Stimulated activated CD8-positive, alpha-beta memory T cell treated with anti-CD3 and anti-CD28 coated beads, Interleukin-4, amount 100 ng/mL, for 4 hours (primary cell): ENCODE measurements around the gene TMEM109.
"Not testable (repeated sequence)": the region's sequence is repeated elsewhere in the genome, so short reads cannot be mapped to it uniquely, and the experiment has no call there.

Experiments
- DNase-seq, 2 donors: peaks; one replicate each; pipeline ENCODE4 v3.0.0-alpha.2; 2020; ENCODE audit warnings: low read depth in 2 of 2, low spot score in 1 of 2

Gene TMEM109

DNA sequence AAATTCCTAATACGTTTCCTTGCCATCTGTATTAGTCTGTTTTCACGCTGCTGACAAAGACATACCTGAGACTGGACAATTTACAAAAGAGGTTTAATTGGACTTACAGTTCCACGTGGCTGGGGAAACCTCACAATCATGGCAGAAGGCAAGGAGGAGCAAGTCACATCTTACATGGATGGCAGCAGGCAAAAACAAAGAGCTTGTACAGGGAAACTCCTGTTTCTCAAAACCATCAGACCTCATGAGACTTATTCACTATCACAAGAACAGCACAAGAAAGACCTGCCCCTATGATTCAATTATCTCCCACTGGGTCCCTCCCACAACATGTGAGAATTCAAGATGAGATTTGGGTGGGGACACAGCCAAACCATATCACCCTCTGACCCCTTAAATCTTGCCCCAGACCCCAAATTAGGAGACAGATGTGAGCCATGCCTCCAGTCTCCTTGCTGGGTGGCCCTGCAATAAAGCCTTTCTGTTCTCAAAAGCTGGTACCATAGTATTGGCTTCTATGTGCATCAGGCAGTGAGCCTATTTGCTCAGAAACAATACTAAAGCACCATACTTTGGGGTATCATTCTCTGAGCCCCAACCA is 4.2 kb upstream of the TMEM109 start:
- DNase-seq, result not testable (repeated sequence)

DNA sequence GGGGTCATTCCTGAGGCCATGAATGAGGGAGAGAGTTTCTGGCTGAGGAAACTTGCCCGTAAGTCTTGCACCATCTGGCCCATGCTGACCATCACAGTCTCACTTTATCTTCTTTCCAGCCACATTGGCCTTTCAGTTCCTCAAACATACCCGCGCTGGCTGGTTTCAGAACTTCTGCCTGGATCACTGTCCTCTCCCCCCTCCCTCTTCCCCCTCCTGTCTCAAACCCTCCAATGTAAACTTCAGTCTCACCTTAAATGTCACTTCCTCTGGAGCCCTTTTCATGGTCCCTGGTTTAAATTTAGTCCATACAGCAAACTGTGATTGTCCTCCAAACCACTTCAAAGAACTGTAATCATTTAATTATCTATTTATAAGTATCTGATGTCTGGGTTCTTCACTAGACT is 3.7 kb upstream of the TMEM109 start:
- no peak for DNase-seq

DNA sequence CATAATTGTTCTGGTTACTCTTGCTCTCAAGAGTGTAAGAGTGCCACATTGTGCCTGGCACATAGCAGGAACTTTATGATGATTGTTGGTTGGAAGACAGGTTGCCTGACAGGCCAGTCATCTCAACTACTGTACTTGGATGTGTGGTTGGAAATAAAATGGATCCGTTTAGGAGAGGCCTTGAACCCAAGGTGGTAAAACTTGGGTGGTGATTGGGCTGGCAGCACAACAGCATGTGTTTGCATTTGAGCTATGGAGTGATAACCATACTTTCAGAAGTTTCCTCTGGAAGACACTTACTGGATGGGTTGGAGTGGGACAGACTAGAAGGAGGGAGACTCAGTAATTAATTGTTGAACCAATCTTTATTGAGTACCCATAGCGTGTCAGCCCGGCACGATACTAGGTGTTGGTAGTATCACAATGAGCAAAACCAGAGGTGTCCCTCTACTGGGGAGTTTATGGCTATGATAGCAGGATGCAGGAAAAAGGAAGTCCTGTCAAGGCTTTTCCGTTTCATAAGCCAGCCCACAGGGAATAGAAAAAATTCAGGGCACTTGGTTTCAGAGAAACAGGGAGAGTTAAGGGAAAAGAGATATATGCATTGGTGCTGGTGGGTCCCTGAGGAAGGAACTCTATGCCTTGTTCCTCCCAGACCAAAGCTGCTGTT is 3.1 kb upstream of the TMEM109 start:
- no peak for DNase-seq

DNA sequence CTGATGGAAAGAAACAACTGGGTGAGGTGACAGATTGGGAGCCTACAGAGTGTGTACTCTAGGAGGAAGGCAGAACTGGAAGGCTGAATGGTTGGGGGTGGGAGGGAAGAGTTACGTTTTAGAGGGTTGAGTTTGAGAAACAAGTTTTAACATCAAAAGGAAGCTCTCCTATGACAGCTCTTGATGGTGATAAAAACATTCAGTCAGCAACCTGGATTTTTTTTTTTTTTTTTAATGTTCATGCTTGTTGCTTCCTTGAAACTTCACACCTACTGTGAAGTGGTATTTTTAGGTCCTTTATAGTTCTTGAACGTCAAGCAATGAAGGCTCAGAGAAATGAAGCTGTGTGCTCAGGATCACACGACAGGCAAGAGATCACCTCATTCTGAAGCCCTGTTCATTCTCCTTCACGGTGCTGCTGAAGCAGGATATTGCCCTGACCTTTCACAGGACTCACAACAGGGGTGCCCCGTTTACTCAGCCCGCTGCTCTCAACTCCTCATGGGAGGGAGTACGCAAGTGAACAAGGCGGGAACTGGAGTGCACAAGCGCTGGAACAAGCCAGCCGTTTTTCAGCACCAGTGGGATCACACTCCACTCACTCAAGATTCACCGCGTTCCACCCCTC is 1.6 kb upstream of the TMEM109 start:
- DNase-seq, result no peak

DNA sequence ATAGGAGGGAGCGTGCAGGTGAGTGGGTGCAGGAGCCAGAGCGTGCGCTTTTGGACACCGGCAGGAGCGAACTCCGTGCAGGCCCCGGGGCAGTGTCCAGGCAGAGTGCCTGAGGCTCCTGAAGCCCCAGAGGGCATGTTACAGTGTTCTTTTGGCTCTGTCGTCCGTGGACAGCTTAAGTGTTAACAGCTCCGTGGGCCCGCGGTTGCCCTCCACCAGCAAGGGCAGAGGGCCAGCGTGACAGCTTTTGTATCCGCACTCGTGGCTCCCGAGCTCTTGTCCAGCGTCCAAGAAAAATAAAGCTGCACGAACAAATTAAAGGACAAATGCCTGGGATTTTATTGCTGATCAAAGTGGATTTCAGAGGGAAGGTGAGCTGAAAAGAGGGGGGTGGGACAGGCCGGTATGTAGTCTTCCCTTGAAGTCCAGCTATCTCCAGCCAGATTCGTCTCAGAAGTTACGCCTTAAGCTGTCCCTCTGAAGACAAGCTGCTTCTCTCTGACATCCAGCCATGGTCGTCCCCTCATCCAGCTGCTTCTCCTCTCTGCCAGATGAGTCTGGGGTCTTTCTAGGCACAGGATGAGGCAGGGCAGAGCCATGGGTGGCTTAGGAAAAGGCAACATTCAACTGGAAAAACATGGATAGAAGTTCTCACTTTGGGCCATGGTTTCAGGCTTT is 968 bp upstream of the TMEM109 start:
- DNase-seq, result no peak

DNA sequence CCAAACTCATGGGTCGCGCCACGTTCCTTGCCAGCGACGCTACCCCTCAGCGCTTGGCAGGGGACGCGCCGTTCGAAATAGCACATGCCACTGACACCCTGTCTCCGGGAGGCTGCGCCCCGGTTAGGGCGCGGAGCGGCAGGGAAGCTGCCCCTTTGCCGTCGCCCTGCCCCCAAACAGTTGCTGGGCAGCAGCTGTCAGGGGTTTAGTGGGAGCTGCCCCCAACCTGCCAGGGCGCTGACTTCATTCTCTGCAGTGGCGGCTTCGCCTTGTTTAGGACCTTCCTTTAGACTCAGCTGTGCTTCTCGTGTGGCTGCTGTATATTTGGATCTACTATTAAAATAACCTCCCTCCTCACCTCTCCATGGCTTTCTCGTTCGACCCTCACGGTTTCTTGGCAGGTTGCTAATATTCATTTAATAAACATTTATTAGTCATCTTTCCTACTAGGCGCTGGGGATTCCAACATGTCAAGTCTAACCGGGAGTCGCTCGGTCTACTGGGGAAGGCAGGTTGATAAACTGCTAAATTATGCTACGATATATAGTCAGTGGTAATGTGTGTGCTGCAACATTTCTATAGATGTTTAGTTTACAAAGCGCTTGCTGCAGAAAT is 782 bp downstream of the TMEM109 start:
- no peak for DNase-seq

DNA sequence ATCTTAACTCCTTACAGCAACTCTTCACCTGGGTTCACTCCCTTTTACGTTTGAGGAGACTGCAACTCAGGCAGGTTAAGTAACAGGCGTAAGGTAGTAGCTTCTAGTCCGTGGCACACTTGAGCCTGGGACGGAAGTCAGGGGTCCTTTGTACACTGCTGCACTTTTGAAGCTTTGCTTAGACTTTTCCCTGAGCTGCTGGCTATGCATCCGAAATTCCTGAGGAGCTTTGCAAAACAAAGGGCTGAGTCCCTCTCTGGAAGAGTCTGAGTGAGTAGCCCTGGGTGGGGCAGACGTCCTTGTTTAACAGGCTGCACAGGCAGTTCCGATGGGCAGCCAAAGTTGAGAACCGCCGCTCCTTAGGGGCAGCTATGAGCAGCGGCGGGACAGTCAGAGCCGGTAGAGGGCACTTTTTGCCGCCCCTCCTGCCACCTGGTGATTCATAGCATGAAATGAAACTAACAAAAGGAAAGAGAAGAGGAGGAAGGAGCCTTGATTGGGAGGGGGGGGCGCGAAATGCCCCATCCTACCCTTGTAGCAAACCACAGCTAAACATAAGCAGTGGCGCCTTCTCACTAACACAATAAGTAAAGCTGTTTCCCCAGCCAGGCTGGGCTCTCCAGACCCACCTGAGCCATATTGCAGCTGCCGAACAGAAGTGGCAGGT is 1.4 kb downstream of the TMEM109 start:
- DNase-seq, result peak; percentile 45 to 64

DNA sequence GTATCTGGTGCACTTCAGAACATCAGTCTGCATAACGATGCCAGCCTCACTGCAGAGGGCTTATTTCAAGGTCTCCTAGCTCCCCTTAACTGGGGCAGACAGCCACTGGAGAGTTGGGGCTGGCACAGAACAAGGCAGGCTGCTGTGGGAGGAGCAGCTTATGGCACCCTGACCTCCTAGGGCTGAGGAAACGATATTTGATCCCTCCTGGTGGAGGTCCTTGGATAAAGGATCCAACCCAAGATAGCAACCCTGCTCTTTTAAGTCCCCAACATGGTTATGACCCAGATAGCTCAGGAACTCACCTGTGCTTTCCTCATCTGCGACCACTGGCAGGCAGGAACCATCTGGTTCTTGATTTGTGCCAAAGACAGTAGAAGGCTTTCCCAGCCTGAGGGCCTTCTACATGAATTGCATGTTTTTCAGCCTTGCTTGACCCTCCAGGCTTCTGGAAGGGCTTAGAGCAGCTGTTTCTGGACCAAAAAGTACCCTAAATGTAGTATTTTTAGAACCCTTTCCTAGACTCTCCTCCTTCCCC is 2.8 kb downstream of the TMEM109 start:
- no peak for DNase-seq

DNA sequence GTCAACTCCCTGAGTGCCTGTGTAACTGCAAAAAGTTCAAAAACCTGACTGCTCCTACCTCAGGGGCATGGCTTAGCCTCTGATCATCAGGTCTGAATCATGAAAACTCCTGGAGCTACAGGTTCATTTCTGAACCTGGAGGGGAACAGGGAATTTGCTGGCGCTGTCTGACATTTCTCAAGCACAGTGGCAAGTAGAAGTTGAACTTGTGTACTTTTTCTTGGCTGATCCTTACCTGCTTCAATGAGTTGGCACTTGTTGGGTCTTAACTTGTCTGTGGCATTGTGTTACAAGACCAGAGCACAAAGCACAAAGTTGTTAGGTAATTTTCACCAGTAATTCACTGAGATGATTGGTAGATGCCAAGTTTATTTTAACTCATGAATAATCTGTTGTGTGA is 3.3 kb downstream of the TMEM109 start:
- DNase-seq, result no peak

DNA sequence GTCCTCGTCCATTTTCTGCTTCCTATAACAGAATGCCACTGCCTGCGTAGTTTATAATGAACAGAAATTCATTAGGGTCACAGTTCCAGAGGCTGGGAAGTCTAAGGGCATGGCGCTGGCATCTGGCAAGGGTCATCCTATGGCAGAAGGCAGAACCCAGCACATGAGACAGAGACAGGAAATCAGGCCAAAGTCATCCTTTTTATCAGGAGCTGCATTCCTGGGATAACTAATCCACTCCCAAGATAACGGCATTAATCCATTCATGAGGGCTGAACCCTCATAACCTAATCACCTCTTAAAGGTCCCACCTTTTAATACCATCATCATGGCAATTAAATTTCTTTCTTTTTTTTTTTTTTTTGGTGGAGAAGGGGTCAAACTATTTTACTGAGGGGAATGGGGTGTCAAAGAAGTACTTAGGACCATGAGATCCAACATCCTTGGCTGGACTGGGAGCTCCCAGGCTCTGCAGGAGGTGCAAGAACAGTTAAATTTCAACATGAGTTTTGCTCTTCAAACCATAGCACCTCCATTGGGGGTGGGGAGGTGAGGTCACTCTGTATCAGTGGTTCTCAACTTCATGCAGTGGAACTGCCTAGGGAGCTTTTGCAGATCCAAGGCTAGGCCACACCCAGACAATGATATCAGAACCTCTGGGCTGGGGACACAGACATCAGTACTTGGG is 4.4 kb downstream of the TMEM109 start:
- DNase-seq, result no peak

DNA sequence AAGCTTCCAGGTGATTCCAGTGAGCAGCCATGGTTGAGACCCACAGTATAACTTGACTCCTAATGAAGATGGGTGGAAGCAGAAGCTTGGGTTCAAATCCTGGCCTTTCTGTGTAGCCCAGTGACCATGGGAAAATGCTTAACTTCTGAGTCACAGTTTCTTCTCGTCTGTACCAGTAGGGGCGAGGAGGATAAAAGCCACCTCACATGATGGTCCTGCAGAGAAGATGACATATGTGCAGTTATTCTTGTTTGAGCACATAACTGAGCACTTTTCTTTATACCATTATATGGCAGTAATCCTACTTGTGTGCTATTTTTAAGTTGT is 4.9 kb downstream of the TMEM109 start:
- DNase-seq, result no peak

DNA sequence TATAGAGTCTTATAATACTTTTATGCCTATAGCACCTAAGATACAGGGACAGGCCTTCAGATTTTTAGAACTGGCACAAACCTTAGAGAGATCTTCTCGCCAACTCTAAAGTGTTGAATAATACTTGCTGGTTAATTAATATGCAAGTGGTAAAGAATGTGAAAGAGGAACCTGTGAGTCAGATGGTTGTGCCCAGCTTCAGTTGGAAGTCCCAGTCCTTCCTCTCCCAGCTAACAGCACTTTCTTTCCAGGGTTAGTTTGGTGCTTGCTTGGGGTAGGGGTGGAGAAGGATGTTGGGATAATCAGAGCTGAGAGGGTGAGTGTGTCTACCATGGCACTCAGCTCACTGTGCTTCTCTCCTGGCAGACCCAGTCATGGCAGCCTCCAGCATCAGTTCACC is 5.4 kb downstream of the TMEM109 start:
- no peak for DNase-seq

DNA sequence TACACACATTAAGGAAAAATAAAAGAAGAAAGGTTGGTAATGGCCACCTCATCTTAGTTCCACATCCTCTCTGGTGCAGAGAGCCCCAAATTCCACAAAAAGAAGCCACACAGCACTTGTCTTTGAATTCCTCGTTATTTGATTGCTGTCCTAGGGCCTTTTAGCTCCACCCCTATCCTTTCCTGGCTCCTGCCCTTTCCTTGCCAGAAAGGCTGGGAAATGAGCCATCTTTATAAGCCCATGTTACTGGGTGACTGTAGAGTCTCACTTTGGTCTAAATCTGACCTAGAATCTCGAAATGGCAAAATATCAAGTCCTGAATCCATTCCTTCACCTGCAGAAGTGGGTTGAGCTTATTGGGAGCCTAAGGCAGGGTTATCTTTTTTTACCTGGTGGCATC is 6.0 kb downstream of the TMEM109 start:
- DNase-seq, result no peak

DNA sequence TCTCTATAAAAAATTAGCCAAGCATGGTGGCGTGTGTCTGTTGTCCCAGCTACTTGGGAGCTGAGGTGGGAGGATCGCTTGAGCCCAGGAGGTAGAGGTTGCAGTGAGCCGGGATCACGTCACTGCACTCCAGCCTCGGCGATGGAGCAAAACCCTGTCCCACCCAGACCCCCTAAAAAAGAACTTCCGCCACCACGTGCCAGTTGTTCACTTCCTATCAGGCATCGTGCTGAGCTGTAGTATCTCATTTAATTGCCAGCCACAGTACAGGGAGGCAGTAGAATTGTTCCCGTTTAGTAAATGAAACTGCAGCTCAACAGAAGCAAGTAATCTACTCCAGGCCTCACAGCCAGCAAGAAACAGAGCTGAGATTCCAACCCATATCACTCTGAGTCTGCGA is 7.3 kb downstream of the TMEM109 start:
- no peak for DNase-seq

DNA sequence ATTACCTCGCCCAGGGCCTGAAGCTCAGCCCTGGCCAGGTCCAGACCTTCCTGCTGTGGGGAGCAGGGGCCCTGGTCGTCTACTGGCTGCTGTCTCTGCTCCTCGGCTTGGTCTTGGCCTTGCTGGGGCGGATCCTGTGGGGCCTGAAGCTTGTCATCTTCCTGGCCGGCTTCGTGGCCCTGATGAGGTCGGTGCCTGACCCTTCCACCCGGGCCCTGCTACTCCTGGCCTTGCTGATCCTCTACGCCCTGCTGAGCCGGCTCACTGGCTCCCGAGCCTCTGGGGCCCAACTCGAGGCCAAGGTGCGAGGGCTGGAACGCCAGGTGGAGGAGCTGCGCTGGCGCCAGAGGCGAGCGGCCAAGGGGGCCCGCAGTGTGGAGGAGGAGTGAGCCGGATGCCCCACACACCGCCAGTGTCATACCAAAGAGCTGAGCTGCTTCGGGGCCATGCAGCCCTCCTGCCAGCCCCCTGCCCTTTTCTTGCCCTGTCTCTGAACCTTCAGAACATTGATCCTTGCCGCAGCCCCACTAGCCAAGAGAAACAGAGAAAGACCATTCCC is 7.9 kb downstream of the TMEM109 start:
- DNase-seq, result no peak

DNA sequence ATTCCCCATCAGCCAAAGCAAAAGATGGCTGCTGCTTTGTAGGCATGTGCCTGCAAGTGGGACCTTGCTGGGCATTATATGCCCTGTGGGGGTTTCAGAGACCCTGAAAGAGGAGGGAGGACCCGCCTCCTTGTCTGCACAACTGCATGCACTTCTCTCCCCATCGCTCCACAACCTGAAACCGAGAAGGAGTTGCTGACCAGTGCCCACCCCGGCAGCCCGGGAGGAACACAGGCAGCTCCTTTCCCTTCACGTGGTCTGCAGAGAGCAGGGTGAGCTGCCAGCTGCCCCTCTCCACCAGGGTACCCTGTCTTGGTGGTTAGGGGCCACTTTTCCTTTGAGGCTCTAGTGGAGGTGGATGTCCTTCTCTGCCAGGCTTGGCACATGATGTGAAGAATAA is 8.9 kb downstream of the TMEM109 start:
- no peak for DNase-seq

DNA sequence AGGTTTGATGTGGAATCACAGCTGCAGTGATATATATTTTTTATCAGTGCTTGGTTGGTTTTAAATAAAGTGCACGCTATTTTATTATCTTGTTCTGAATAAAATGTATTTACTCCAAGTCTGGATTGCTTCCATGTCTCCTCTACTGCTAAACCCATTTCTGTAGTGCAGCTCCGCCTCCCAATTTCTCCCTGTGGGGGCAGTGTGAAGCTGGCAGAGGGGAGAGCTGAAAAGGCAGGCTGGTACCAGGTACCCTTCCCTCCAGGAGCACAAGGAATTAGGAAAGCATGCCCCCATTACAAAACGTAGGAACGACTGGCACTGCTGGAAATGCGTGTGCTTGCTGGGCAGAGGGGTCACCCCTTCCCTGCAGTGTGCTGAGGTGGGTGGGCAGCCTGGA is 9.4 kb downstream of the TMEM109 start:
- no peak for DNase-seq

DNA sequence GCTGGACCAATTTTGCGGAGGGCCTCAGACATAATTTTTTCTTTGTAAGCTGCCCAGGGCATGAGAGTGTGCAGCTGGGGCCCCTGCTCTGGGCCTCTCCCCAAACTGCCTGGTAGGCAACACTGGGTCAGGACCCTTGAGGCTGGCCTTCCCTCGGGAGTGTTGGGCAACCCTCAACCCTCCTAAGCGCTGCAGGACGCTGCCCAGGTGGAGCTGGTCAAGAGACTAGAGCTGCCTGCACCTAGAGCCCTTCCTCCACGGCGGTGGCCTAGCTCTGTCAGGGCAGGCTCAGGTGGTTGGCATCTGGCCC is 9.8 kb downstream of the TMEM109 start:
- DNase-seq, result no peak

DNA sequence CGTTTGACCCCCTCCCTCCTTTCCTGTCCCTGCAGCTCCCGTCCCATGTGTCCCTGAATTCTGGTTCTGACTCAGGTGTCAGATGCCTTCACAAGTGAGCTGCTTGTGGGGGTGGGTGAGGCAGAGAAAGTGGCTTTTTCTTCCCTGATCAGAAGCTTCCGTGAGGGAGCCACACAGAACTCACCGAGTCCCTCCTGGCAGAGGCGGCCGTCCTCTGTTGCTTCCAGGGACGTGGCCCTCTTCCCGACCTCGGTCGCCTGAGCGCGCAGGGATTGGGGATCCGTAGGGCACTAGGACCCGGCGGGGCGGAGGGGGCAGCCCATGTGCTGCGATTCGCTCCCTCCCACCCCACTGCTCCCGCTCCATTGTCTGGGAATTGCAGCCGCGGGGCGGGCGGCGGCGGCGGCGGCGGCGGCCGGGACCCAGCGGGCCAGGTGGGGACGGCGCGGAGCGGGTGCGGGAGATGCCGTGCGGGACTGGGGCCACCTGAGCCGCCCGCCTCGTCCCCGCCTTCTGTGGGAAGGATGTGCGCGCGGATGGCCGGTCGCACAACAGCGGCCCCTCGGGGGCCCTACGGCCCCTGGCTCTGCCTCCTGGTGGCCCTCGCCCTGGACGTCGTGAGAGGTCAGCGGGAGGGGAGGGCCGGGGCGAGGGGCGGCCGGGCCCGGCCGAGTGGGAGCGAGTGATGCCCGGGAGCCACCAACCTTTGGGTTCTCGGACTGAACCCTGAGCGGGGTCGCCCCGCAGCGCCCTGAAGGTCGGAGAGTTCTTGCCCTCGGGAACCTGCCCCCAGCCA is 10.3 kb downstream of the TMEM109 start, which contains the start of gene TMEM132A:
TSS of gene TMEM132A (plus strand) at position 351 of the 796 bp plus-strand sequence. CDS start at position 525, 174 bp downstream.
- no peak for DNase-seq
